ENCODE measurements around the gene N4BP2L2.
A peak's percentile ranks its signal among the peaks of the same experiment; 100 is the strongest.
"Not testable (repeated sequence)": the region's sequence is repeated elsewhere in the genome, so short reads cannot be mapped to it uniquely, and the experiment has no call there.

The N4BP2L2 gene

GRCh38 chr13:32538621-32539246, at the start of gene N4BP2L2:
Gene N4BP2L2, minus strand, starts transcription at chr13:32538795. Its CDS starts 1,768 bp downstream, at chr13:32537027.
- DNase-seq (ENCODE audit: low read depth, low spot score), result peak; percentile 96

- DNase-seq (ENCODE audit: low read depth, low spot score), result no peak
Measured at GRCh38 chr13:32587811-32588170, 49.2 kb upstream of the N4BP2L2 start.

GRCh38 chr13:32587011-32587810, 48.6 kb upstream of the N4BP2L2 start:
- DNase-seq (ENCODE audit: low read depth, low spot score), result no peak

DNA sequence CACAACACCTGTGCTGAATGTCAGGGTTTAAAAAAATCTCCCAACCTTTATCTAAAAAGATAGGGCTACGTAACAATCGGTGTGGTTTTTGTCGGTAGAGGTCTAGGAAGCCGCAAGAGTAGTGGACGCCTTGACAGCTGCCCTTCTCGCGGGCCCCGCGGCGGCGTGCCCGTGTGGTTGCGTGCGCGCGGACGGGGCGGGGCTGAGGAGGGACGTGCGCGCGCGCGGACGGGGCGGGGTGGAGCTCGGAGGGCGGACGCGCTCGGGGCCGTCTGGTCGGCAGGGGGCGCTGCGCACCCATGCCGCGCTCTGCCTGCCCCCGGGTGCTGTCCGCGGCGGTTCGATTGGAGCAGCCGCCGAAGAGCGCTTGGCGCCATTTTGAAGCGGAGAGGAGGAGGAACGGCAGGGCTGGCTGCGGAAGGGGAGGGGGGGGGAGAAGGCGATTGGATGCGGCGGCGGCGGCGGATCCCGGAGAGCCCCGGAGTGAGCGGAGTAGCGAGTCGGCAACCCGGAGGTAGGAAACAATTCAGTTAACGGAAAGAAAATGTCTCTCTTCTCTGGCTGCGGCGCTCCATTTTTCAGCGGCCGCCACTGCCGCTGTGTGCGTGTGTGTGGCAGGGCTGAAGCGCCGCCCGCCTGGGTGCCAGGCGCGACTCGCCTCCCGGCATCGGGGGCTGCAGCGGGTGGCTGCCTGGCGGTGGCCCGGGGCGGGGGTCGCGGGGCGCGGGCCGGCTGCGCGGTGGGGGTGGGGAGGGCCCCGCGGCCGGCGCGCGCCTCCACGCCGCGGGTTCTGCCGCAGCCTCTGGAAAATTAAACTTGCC, 47.7 kb upstream of the N4BP2L2 start, which contains the start of gene PDS5B:
TSS of gene PDS5B (plus strand) at position 373 of the 821 bp plus-strand sequence. CDS start 62,321 bp downstream, outside the sequence.
- peak; percentile 56 for DNase-seq (ENCODE audit: low read depth, low spot score)

GRCh38 chr13:32585550-32586079, 47.0 kb upstream of the N4BP2L2 start:
- DNase-seq (ENCODE audit: low read depth, low spot score), result no peak

DNA sequence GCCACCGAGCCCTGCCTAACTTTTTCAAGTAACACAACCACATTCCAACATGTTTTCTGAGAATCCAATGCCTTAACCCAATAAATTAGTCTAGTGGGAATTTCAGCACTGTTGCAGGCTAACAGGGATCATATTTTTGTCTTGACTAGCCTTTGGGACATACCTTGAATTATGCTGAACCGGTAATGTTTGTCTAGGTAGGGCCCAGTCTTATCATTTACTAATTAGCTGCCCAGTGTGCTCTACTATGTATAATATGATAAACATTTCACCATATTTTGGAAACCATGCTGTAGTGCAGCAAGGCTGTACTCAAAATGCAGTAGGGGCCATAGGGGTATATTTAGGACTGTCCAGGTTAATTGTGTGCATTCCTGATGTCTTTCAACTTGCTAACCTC, 44.4 kb upstream of the N4BP2L2 start:
- no peak for DNase-seq (ENCODE audit: low read depth, low spot score)

DNA sequence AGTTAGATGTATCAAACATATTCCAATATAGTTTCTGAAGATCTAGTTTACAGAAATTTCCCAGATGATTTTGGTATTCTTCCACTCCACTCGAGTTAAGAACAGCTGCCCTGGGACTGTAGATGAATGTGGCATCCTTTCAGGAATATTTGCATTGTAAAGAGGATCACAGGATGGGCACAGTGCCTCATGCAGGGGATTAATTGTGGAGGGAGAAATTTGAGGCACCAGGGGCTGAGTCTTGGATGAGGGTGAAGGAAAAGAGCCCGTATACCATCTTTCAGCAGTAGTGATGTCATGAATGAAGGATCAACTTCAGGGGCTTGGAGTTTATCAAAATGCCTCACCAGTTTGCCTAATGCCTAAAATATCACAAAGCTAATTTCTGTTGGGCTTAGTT, 43.7 kb upstream of the N4BP2L2 start:
- DNase-seq (ENCODE audit: low read depth, low spot score), result no peak

- DNase-seq (ENCODE audit: low read depth, low spot score), result no peak
Measured at GRCh38 chr13:32581177-32581786, 42.7 kb upstream of the N4BP2L2 start.

DNA sequence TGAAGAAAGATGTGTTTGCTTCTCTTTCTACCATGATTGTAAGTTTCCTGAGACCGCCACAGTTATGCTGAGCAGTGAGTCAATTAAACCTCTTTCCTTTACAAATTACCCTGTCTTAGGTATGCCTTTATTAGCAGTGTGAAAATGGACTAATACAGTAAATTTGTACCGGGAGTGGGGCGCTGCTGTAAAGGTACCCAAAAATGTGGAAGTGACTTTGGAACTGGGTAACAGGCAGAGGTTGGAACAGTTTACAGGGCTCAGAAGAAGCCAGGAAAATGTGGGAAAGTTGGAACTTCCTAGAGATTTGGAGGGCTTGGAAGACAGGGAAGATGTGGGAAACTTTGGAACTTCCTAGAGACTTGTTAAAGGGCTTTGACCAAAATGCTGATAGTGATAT, 38.4 kb upstream of the N4BP2L2 start:
- no peak for DNase-seq (ENCODE audit: low read depth, low spot score)

- not testable (repeated sequence) for DNase-seq (ENCODE audit: low read depth, low spot score)
Measured at GRCh38 chr13:32575687-32576086, 37.1 kb upstream of the N4BP2L2 start.

- DNase-seq (ENCODE audit: low read depth, low spot score), result not testable (repeated sequence)
Measured at GRCh38 chr13:32560842-32561241, 22.2 kb upstream of the N4BP2L2 start.

GRCh38 chr13:32555613-32556012, 17.0 kb upstream of the N4BP2L2 start:
- DNase-seq (ENCODE audit: low read depth, low spot score), result no peak

- no peak for DNase-seq (ENCODE audit: low read depth, low spot score)
Measured at GRCh38 chr13:32553720-32554119, 15.1 kb upstream of the N4BP2L2 start.

GRCh38 chr13:32549788-32550187, 11.2 kb upstream of the N4BP2L2 start:
- DNase-seq (ENCODE audit: low read depth, low spot score), result no peak

- no peak for DNase-seq (ENCODE audit: low read depth, low spot score)
Measured at GRCh38 chr13:32548837-32549236, 10.2 kb upstream of the N4BP2L2 start.

DNA sequence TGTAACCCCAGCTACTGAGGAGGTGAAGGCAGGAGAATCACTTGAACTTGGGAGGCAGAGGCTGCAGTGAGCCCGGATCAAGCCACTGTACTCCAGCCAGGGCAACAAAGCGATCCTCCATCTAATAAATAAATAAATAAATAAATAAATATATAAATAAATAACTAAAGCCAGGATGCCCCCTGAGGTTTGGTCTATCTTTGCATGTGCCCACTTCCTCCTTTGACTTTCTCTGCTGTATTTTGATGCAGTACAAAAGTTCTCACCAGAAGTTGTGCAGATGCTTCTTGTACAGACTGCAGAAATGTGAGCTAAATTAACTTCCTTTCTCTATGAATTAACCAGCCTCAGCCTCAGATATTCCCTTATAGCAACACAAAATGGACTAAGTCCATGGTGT, 6.5 kb upstream of the N4BP2L2 start:
- DNase-seq (ENCODE audit: low read depth, low spot score), result no peak

- no peak for DNase-seq (ENCODE audit: low read depth, low spot score)
Measured at GRCh38 chr13:32542221-32542620, 3.6 kb upstream of the N4BP2L2 start.

DNA sequence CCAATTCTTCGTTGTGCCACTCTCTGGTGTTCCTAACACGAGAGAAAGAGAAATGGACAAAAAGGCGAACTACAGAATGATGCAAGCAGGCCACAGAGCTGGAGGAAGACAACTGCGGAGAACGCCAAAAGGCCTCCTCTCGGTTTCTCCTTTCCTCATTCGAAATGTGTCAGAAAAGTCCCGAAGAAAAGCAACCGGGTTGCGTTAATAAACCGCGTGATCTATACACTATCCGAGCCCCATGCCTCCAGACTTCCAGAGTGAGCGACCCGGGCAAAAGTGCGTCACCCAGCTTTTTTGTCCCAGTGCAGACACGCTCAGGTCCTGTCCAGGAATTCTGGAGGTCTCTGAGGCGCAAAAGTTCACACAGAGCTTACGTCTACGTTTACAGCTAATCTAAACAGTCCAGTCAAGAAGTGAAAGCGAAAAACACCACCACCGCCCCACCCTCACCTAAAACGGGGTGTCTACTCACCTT, 413 bp downstream of the N4BP2L2 start:
- DNase-seq (ENCODE audit: low read depth, low spot score), result no peak

DNA sequence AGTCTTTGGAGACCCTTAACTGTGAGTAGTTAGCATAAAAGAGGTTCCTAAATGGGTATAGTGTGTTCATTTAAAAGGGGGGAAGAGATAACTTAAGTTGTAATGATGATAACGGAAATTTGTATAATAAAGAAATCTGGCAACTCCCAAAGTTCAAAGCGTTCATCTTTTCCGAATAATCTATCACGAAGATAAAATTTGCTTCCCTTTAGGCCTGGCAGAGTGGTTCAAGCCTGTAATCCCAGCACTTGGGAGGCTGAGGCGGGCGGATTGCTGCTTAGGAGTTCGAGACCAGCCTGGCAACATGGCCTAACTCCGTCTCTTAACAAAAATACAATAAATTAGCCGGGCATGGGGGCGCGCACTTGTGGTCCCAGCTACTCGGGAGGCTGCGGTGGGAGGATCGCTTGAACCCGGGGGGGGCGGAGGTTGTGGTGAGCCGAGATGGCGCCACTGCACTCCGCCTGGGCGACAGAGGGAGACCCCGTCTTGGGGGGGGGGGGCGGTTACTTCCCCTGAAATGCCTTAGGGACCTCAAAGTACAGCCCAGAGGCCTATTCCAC, 934 bp downstream of the N4BP2L2 start:
- no peak for DNase-seq (ENCODE audit: low read depth, low spot score)

GRCh38 chr13:32535748-32536147, 2.8 kb downstream of the N4BP2L2 start:
- no peak for DNase-seq (ENCODE audit: low read depth, low spot score)

- no peak for DNase-seq (ENCODE audit: low read depth, low spot score)
Measured at GRCh38 chr13:32535115-32535514, 3.5 kb downstream of the N4BP2L2 start.
